Loucy (cell line): ENCODE data around the gene BCCIP.

Experiments
- H2AFZ ChIP-seq: fragments of 200-600 bp; sonication (generic); 2 replicates; pipeline ENCODE4 v1.6.0; 2016; ENCODE audit warnings: antibody characterized with exemption, mild to moderate bottlenecking, low read length, moderate library complexity
- H3F3A ChIP-seq: fragments of 200-600 bp; 2 replicates; pipeline ENCODE4 v1.6.0; 2016; ENCODE audit warnings: antibody characterized with exemption, low read depth, mild to moderate bottlenecking
- H3K27me3 ChIP-seq: fragments of 200-600 bp; sonication (generic); 2 replicates; pipeline ENCODE4 v1.6.1; 2014; ENCODE audit warnings: low read length, mild to moderate bottlenecking; ENCODE audit not compliant: insufficient read depth, poor library complexity, severe bottlenecking
- H3K36me3 ChIP-seq: fragments of 200-600 bp; sonication (generic); 2 replicates; pipeline ENCODE4 v1.6.1; 2016; ENCODE audit warnings: low read length; ENCODE audit not compliant: insufficient read depth
- H3K4me1 ChIP-seq: fragments of 200-600 bp; sonication (generic); 2 replicates; pipeline ENCODE4 v1.5.1; 2014; ENCODE audit warnings: low read length, mild to moderate bottlenecking; ENCODE audit not compliant: insufficient read depth, poor library complexity, severe bottlenecking
- H3K4me2 ChIP-seq: fragments of 200-600 bp; sonication (generic); 2 replicates; pipeline ENCODE4 v1.6.0; 2014; ENCODE audit warnings: antibody characterized with exemption, low read length, low read depth, mild to moderate bottlenecking; ENCODE audit not compliant: poor library complexity, severe bottlenecking
- H3K4me3 ChIP-seq: fragments of 200-600 bp; sonication (generic); 2 replicates; pipeline ENCODE4 v1.5.1; 2014; ENCODE audit warnings: low read length, mild to moderate bottlenecking, mixed read lengths; ENCODE audit not compliant: poor library complexity, severe bottlenecking
- H3K79me2 ChIP-seq: fragments of 200-600 bp; sonication (generic); 2 replicates; pipeline ENCODE4 v1.6.1; 2014; ENCODE audit warnings: low read length; ENCODE audit not compliant: insufficient read depth
- H3K9ac ChIP-seq: fragments of 200-600 bp; sonication (generic); 2 replicates; pipeline ENCODE4 v1.6.0; 2014; ENCODE audit warnings: mild to moderate bottlenecking, low read depth, low read length, moderate library complexity; ENCODE audit not compliant: poor library complexity, severe bottlenecking
- H3K9me2 ChIP-seq: fragments of 200-600 bp; sonication (generic); replicated peaks from 2 replicates; pipeline ENCODE4 v1.6.1; 2016; ENCODE audit warnings: low read depth, low read length, mixed read lengths
- H3K9me3 ChIP-seq: fragments of 200-600 bp; sonication (generic); 2 replicates; pipeline ENCODE4 v1.6.1; 2014; ENCODE audit warnings: mild to moderate bottlenecking, antibody characterized with exemption, low read length, low read depth; ENCODE audit not compliant: insufficient read depth
- H4K20me1 ChIP-seq: fragments of 200-600 bp; sonication (generic); 2 replicates; pipeline ENCODE4 v1.6.0; 2014; ENCODE audit warnings: antibody characterized with exemption, low read length, mild to moderate bottlenecking; ENCODE audit not compliant: insufficient read depth, poor library complexity, severe bottlenecking
- EZH2phosphoT487 ChIP-seq: fragments of 200-600 bp; IDR thresholded peaks from 2 replicates; pipeline ENCODE4 v1.6.1; 2018; ENCODE audit warnings: antibody characterized with exemption, mild to moderate bottlenecking, moderate library complexity, borderline replicate concordance
- TF ChIP-seq, protein P1 (sequence below): fragments of 200-600 bp; sonication (generic); conservative IDR thresholded peaks from 2 replicates; pipeline ENCODE4 v1.5.1; 2014; ENCODE audit warnings: mild to moderate bottlenecking, antibody characterized with exemption, low read length

BCCIP gene

GRCh38 chr10:125845617-125846016 lies 22.3 kb downstream of the BCCIP start:
- Histone ChIP-seq H3K36me3 (no peaks in the 10 kb centered on the region), H3K79me2 (no peaks in the 10 kb centered on the region), H2AFZ (no peak overlapping the region), H3K9ac (no peak overlapping the region), H3K27me3 (no peaks in the 10 kb centered on the region), H4K20me1 (no peaks in the 10 kb centered on the region), H3F3A (no peaks in the 10 kb centered on the region), H3K4me2 (no peak overlapping the region), H3K4me3 (no peak overlapping the region), H3K9me2 (no peaks in the 10 kb centered on the region), H3K9me3 (no peaks in the 10 kb centered on the region), H3K4me1 (no peaks in the 10 kb centered on the region)
- TF ChIP-seq EZH2phosphoT487 = no peak
- TF ChIP-seq, protein P1, sequence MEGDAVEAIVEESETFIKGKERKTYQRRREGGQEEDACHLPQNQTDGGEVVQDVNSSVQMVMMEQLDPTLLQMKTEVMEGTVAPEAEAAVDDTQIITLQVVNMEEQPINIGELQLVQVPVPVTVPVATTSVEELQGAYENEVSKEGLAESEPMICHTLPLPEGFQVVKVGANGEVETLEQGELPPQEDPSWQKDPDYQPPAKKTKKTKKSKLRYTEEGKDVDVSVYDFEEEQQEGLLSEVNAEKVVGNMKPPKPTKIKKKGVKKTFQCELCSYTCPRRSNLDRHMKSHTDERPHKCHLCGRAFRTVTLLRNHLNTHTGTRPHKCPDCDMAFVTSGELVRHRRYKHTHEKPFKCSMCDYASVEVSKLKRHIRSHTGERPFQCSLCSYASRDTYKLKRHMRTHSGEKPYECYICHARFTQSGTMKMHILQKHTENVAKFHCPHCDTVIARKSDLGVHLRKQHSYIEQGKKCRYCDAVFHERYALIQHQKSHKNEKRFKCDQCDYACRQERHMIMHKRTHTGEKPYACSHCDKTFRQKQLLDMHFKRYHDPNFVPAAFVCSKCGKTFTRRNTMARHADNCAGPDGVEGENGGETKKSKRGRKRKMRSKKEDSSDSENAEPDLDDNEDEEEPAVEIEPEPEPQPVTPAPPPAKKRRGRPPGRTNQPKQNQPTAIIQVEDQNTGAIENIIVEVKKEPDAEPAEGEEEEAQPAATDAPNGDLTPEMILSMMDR = no peak

DNA sequence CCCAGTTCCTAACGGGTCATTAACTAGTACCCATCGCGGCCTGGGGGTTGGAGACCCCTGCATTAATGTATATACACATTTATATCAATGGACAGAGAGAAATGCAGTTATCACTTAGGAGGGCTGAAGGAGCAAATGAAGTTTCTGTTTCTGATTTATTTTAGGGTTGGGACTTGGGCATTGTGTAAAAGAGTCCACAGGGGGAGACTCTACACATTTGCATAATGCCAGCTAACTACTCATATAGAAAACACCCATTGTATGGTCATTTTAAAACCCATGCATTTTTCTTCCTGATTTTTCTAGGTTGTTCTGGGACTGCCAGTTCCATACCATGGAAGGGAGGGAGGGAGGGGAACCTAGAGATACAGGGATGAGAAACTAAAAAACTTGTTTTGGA lies 23.5 kb downstream of the BCCIP start:
- Histone ChIP-seq H3K4me2 (no peak overlapping the region), H3F3A (no peaks in the 10 kb centered on the region), H3K4me3 (no peak overlapping the region), H3K9ac (no peak overlapping the region), H3K36me3 (no peaks in the 10 kb centered on the region), H3K27me3 (no peaks in the 10 kb centered on the region), H2AFZ (no peak overlapping the region), H3K9me3 (no peaks in the 10 kb centered on the region), H3K79me2 (no peaks in the 10 kb centered on the region), H3K4me1 (no peaks in the 10 kb centered on the region), H4K20me1 (no peaks in the 10 kb centered on the region), H3K9me2 (no peaks in the 10 kb centered on the region)
- no peak for TF ChIP-seq EZH2phosphoT487
- TF ChIP-seq, protein P1 = no peak

DNA sequence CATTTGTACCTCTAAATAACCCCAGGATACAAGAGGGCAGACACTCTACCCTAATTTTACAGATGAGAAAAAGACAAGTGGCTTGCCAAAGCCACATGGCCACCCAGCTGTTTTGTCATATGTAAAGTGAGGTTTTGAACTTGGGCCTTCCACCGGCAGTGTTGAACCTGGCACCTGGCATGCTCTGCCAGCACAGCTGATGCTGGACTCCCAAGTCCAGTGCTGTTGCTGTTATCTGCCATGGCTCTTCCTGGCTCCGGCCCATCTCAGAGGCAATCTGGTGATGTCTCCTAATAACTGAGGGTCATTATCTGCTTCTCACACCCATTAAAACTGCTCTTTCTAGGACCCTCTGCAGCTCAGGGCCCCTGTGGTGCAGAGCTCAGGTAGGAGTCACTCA lies 25.0 kb downstream of the BCCIP start:
- H3K4me1 ChIP-seq = no peaks in the 10 kb centered on the region
- no peaks in the 10 kb centered on the region for H3K9me3 ChIP-seq
- no peak overlapping the region for H3K4me2 ChIP-seq
- no peaks in the 10 kb centered on the region for H3K79me2 ChIP-seq
- TF ChIP-seq, protein P1 = no peak
- TF ChIP-seq EZH2phosphoT487 = no peak
- H2AFZ ChIP-seq = no peak overlapping the region
- no peaks in the 10 kb centered on the region for H4K20me1 ChIP-seq
- H3K9me2 ChIP-seq = no peaks in the 10 kb centered on the region
- H3F3A ChIP-seq = no peaks in the 10 kb centered on the region
- H3K36me3 ChIP-seq = no peaks in the 10 kb centered on the region
- H3K9ac ChIP-seq = no peak overlapping the region
- H3K27me3 ChIP-seq = no peaks in the 10 kb centered on the region
- H3K4me3 ChIP-seq = no peak overlapping the region
